RPMI7951 (cell line): Measurements from ENCODE around the gene LRRC63. TPM values are rescaled to one million over a fixed set of nuclear protein-coding genes. Genes with fewer than 3 reads are reported as not detected.
"Not testable (repeated sequence)": the region's sequence is repeated elsewhere in the genome, so short reads cannot be mapped to it uniquely, and the experiment has no call there.

Source experiments
- DNase-seq: peaks from one replicate; pipeline ENCODE4 v3.0.0-alpha.2; 2012; ENCODE audit warnings: low read depth
- total RNA-seq: library from RNA; depleted of rRNA; stranded (reverse); fragments of >200 nt; shearing (Covaris generic); gene quantifications from 2 replicates; pipeline ENCODE4 v1.2.3, GENCODE V29; 2014

LRRC63 gene
- total RNA-seq, 1 experiment from 2014 or later, result 0.48 TPM

DNA sequence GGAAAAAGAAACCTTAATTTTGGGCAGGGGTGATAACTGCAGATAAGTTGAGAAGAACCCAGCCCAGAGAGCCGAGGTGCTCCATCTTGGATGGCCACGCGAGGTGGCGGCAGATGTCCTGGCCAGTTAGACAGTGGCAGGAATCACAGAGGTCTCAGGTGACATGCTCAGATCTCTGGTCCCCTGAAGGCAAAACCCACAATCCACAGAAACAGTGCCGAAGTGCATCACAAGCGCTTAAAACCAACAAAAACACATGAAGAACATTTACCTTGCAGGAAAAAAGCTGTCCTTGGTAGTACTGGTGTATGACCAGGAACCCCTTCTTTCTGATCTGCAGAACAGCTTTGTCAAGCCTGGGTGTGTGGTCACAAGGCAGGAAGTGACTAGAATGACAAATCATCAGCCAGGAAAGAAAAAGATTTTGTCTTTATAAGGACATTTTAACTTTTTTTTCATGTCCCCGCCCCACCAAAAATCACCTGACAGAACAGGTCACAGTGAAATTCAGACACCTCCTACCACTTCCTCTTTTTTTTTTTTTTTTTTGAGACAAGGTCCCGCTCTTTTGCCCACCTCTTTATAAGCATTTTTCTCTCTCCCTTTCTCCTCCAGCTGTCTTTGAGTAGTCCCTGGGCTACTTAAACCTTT is 29.8 kb upstream of the LRRC63 start, which contains the start of gene LCP1:
TSS of gene LCP1 (minus strand) at position 338 of the 651 bp plus-strand sequence. CDS start 22,515 bp downstream, outside the sequence.
- DNase-seq, result peak; percentile 69

DNA sequence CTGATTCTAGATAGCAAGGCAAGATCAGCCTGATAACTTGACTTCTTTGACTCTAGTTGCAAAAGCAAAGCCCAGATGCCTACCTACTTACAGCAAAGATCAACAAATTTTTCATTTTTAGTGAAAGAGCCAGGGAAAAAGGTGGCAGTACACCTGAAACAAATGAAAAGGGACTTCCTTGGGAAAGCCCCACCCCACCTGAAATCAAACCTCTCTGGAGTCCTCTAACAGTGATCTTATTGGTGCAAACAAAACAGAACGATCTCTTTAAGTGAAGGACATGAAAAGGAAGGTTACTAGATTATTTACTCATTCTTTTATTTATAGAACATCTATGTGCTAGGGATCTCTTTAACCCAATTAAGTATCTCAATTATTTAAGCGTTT is 29.2 kb upstream of the LRRC63 start:
- no peak for DNase-seq

DNA sequence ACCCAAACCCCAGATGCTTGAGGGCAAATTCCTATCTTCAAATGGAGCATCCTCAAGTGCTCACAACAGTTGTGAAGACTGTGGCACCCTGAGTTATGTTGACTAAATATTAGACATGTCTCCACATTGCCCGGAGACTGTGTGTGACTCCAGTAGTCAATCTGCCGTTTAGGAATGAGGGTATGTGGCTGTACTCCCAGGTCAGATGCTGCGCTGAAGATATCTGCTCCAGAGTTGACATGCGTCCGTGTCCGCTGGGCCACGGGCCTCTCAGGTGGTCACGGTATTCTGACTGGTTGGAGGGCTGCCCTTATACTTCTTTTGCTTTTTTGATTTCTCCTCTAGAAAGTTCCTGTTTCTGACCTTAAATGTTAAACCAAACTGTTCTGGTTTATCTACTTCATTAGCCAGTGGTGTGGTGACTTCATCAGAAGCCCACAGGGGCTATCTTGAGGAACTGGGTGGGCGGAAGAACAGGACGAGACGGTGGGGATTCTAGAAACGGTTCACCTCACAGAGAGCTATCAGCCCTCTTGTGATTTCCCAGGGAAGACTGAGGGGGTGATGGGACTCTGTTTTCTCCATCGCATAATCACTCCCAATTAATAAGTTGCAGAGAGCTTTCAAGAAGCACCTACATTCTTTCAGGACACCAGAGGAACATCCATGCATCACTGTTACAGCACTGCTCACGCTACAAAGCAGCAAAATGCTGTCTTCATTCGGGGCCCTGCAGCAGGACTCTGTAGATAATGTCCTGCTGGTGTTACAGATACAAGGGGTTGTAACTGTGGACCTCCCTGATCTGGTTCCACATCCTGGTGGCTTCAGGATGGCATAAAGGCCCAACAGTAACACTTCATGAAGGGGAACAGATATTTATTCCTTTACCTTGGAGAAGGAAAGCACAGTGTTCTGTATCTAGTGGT is 28.4 kb upstream of the LRRC63 start:
- DNase-seq, result peak; percentile 9

DNA sequence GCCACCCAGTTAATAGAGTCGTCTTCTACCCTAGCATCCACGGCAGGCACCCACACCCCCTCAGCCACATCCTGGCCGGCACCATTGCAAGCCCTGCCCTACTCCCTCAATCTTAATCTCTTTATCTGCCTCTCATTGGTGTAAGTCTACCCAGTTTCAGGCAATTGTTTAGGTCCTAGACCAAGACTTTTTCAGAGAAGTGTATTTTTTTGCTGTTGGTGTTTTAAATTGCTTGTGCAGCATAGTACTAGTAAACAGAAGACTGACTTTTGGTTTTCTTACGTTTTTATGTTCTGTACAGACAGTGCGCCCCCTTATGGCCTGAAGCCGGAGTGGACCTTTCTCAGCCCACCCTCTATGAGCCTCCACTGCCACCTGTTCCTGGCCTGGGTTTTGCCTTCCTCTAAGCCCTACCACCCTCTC is 27.4 kb upstream of the LRRC63 start:
- peak; percentile 36 for DNase-seq

DNA sequence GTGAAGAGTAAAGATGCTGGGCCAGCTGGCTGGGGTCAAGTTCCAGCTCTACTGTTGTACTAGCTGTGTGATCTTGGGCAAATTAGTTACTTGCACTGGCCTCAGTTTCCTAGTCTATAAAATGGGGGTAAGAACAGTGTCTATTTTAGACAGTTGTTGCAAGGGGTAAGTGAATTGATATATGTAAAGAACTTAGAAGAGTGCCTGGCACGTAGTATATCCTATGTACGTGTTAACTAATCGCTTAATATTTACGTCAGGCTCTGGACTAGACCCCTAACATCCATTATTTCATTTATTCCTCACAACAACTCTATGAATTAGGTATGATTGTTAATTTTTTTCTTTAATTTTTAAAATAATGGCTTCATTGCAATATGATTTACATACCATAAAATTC is 26.1 kb upstream of the LRRC63 start:
- no peak for DNase-seq

DNA sequence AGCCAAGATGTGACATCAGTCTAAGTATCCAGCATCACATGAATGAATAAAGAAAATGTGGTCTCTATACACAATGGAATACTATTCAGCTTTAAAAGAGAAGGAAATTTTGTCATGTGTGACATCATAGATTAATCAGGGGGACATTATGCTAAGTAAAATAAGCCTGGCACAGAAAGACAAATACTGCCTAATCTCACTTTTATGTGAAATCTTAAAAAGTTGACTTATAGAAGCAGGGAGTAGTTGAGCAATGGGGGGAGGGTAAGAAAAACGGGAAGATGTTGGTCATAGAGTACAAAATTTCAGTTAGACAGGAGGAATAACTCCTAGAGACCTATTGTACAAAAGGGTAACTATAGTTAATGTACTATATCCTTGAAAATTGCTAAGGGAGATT is 19.3 kb upstream of the LRRC63 start:
- no peak for DNase-seq

DNA sequence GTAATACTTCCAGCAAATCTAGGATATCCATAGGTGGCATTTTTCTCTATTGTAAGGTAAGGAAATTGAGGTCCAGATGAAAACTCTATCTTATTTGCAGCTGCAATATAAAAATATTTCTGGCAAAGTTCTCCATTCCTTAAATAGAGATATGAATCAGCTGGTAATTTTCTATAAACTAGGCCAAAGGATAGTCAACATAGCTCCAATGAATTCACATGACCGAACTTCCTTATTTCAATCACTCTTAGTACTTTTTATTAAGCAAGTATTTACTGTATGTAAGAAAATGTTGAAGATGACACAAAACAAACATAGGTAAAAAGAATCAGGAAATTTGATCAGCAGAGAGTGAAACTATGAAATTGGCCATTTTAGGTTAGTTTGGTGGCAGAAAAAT is 16.7 kb upstream of the LRRC63 start:
- no peak for DNase-seq

DNA sequence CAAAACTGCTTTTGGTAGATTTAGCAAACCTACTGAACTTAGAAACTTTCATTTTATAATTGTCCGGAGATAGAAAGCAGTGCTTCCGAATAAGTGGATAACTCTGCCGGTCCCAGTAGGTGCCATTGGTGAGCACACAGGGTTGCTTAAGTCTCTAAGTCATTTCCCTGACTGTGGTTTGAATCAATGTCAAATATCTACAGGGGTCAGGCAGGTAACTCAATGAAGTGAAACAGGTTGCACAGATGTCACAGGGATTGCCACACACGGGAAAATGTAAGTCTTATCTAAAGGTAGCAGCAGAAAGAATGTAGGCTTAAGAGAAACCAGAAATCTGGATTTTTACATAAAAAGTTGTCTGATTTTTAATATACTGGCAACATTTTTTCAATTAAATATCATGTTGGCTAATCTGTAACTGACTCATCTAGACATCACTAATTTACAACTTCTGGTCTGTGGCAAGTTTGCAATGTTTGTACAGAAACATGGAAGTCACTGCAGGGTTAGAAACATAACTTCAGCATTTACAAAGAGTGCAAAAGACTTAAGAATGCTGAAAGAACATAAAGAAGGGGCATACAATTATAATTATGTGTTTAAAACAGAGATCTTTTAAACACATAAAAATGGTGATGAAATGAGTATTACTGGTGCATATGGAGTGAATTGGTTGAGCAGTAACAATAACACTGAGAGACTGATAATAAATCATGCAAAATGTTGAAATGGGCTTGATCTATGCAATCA is 14.3 kb upstream of the LRRC63 start:
- DNase-seq, result no peak

DNA sequence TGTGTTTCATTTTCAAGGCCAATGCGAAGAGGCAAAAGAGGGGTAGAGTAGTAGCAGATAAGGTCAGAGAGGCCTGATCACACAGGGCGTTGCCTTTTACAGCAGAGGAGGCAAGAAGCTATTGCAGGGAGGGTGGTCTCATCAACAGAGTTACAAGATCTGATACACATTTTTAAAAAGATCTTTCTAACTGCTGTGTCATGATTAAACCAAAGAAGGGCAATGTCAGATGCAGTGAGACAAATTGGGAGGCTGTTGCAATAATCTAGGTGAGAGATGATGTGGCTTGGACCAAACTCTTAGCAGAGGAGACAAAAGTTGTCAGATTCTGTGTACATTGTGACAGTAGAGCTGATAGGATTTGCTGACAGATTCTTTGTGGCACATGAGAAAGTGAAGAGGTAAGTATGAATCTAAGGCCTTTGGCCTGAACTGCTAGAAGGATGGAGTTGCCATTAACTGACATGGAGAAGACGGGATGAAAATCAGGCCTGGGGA is 13.0 kb upstream of the LRRC63 start:
- no peak for DNase-seq

DNA sequence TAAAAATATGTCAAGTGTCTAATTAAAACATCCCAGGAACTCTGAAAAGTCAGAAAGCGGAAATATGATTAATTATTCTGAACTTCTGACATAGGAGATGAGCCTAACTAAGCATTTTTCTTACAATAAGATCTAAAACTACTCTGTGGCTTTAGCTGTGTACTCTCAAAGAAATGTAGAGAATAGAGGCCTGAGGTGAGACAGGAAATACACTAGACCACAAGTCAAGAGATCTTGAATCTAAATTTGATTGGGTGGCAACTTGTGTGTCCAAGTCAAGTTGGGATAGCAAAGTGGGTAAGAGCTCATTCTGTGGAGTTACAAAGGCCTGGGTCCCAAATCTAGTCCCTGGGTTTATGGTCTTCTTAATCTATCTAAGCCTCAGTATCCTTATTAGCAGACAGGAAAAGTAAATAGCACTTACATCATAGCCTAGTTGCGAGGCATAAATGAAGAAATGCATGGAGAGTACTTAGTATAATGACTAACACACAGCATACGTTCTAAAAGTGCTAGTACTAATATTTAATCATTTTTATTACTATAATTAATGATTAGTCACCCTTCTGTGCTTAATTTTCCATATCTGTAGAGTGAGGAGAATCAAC is 9.4 kb upstream of the LRRC63 start:
- no peak for DNase-seq

DNA sequence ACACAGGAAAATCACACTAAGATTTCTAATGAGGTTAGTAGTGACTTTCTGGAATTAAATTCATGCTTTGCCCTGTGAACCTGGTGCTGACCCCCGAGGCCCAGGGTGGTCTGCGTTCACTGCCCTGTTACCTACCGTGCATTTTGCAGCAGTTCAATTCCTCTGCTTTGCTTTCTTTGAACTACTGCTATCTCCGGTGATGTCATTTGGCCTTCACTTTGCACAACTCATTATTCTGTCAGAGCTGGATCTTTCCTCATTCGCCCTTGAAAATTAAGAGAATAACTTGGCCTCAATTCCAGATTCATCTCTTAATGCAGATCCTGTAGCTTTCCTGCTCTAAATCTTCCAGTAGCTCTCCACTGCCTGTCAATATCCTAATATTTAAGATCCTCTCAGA is 8.8 kb upstream of the LRRC63 start:
- DNase-seq, result no peak

DNA sequence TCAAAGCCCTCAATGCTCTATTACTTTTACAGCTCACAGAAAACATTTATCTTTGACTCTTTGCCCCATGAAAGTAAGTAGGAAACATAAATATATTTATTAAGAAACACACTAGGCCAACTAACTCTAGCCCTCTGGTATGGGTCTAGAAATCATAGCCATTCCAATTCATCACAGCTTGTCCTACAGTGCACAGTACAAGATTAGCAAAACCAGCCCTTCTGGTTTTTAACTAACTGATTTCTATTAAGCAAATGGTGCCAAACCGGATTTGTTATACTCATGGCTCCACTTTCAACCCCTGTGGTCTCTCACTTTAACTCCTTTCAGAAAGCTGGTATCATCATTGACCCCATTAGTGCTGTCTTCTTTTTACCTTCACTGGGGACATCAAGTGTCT is 5.6 kb upstream of the LRRC63 start:
- no peak for DNase-seq

DNA sequence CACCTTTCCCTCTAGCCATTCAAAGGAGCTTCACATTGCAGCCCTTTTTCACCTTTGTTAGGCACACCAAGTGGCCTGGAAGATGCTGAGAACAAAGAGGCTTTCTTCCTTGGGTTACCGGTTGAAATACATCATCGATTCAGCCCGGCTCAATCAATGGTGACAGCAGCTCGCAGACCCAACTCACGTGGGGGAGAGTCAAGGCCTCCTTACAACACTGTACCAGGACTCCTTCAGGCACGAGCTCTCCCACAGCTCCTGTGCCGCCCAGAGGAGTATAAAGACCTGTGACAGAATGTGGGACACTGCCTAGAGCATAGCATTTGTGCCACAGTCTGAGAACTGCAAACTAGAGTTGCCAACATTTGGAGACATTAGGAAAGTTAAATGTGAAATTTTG is 3.9 kb upstream of the LRRC63 start:
- DNase-seq, result no peak

DNA sequence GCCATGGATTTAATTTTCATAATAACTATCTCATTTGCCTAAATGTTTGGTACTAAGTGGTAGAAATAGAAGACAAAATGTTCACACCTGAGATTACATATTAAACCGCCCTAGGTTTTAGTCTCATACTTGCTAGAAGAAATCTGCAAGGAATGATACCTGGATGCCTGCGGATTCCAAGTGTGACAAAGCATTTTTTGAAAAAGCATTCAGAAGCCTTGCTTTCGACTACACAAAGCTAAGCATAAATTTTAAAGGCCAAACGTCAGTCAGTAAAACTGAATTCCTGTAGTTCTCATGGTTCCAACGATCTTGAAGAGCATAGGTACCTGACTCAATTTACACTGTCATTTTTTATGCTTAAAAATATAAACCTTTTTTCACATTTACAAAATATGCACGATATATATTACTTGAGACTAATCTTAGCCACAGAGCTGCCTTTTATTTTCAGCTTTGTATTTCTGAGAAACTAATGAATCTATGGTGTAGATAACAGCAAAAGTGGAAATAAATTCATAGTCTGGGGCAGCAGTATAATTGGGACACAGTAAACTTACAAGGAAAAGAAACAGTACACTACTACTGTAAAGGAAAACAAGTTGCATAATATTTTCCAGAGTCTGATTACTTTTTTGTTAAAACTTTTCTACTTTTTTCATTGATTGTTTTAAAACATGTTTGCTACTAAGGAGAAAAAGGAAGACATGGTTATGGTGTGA is 1.2 kb upstream of the LRRC63 start:
- no peak for DNase-seq

DNA sequence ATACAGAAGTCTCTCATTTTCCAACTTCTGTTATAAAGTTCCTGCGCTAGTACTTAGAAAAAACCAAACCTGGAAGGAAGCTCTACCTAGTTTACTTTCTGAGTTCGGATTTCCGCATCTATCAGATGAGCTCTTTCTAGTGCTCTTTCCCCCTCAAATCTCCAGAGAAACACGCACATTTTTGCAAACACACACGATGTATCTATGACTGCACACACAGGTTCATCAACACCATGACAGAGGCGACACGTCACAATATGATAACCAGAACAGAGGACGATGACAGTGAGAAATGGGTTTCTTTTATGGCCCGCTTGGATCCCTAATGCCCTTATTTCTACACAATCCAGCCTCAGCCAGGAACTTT is 629 bp upstream of the LRRC63 start:
- peak; percentile 30 for DNase-seq

DNA sequence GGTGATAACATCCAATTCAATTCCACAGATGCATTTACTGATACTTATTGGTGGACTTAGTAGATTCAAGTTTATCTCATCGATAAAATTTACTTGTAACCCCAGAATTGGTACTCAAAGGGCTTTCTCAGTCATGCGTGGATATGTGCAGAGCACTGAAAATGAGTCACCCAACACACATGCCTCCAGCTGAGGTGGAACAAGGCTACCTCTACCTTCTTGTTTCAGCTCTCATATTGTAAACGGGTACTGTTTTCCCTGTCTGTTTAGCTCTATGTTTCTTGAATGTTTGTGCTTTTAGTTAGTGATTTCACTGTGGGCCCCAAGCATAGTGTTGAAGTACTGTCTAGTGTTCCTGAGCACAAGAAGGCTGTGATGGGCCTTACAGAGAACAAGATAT is 1.5 kb downstream of the LRRC63 start:
- DNase-seq, result no peak

DNA sequence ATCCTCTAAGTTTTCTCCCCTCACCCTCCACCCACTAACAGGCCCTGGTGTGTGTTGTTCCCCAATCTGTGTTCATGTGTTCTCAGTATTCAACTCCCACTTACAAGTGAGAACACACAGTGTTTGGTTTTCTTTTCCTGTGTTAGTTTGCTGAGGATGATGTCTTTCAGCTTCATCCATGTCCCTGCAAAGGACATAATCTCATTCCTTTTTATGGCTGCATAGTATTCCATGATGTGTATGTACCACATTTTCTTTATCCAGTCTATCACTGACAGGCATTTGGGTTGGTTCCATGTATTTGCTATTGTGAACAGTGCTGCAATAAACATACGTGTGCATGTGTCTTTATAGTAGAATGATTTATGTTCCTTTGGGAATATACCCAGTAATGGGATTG is 3.0 kb downstream of the LRRC63 start:
- not testable (repeated sequence) for DNase-seq

DNA sequence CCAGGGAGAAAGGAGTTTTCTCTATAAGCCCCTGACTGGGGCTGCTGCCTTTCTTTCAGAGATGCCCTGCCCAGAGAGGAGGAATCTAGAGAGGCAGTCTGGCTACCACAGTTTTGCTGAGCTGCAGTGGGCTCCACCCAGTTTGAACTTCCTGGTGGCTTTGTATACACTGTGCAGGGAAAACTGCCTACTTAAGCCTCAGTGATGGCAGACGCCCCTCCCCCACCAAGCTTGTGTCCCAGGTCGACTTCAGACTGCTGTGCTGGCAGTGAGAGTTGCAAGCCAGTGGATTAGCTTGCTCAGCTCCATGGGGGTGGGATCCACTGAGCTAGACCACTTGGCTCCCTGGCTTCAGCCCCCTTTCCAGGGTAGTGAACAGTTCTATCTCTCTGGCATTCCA is 8.5 kb downstream of the LRRC63 start:
- not testable (repeated sequence) for DNase-seq

DNA sequence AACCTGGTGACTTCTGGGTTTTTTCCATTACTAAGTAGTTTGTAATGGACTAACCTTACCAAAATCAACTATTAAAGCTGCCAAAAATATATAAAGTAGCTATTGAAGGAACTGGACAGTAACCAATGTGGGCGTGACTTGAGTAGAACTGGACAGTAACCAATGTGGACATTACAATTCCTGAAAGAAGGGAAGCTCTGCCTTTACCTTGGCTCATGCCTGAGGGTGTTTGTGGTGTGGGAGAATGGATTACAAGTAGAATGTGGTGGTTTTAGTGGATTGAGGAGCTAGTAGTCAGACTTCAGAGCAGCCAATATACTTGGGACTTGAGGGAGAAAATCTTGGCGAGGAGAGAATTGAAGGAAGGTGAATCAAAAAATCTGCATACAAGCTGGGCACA is 17.5 kb downstream of the LRRC63 start:
- peak; percentile 14 for DNase-seq

DNA sequence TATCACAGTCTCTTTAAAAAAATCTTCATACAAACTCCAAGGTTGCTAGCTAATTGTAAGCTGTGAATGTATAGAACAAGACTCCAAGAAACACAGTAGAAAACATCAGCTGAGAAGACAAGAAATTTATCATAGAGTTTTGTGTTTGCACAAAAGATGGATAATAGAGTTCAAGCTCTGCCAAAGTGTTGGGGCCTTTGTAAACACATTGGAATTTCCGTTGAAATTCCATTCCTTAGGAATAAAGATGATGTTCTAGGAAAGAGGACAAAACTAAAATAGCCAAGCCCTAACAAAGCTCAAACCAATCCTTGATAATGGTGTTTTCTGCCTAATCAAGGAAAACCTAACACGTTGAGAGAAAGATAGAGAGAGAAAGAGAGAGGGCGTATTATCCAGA is 20.6 kb downstream of the LRRC63 start:
- DNase-seq, result peak; percentile 5

DNA sequence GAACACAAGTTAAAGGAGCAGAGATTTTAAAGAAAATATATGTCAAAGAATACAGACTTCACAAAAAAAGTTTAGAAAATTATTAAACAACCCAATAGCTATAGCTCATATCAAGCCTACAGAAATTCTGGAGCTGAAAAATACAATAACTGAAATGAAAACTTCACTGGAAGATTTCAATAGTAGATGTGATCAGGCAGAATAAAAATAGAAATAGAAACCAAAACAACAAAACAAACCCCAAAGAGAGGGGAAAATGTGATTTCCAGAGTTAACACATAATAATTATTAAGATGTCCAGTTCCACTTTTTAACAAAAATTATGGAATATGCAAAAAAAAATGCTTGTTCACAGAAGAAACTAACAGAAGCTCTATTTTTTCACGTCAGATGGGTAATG is 23.6 kb downstream of the LRRC63 start:
- no peak for DNase-seq
